ENCODE data around the gene BCL11B.

The BCL11B gene

DNA sequence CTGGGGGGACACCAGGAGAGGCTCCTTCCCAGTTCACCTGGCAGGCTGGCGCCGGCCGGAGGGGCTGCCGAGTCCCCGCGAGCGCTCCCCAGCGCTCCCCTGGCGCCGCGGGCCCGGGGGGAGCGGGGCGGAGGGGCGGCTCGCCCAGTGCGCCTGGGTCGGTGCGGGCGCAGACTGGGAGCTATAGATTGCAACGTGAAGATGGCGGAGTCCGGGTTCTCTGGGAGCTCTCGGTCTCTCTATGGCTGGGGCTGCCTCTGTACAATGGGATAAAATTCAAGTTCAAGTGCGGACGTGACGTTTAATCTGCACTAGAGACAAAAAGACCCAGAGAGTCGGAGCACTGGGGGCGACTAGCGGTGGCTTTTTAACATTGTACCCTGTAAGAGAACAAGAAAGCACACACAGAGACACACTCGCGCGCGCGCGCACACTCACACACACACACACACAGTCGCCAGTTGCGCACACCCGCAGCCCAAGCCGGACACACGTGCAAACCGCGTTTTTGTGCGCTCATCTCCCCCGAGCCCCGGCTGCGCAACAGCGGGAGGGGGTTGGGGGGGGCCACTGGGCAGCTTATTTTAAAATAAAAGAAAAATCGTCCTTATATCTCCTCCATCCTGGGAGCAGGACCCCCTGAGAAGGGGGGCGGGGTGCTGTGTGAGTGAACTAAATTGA is at the start of gene BCL11B:
BCL11B (minus strand) TSS at position 247 of the 681 bp plus-strand sequence. CDS start 979 bp downstream, outside the sequence.
- DNase-seq: peak in 42 of 56 donors; percentile 9 to 91 (median 62)

DNA sequence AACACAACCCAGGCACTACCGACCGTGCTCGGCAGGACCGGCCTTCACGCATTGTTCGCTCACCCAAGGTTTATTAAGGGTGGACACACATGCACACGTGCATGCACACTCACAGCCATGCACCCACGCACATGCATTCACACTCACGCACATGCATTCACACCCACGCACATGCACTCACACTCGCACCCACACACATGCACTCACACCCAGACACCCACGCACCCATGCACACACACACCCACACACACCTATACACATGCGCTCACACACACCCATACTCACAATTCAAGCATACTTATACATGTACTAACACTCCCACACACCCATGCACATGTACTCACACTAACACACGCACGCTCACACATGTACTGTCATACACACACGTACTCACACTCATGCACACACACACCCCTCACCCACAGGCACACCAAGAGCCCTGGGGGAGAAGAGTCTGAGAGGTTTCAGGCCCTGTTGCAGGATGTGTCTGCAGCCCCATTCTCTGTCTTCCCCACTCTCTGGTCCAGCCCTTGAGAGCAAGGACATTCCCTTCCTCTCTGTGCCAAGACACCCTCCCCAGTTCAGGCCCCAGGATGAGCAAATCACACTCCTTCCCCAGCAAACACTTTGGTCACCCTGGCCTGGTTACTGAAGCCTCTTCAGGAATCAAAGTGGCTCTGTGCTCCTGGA is 49.4 kb upstream of the BCL11B start:
- no peak for DNase-seq

DNA sequence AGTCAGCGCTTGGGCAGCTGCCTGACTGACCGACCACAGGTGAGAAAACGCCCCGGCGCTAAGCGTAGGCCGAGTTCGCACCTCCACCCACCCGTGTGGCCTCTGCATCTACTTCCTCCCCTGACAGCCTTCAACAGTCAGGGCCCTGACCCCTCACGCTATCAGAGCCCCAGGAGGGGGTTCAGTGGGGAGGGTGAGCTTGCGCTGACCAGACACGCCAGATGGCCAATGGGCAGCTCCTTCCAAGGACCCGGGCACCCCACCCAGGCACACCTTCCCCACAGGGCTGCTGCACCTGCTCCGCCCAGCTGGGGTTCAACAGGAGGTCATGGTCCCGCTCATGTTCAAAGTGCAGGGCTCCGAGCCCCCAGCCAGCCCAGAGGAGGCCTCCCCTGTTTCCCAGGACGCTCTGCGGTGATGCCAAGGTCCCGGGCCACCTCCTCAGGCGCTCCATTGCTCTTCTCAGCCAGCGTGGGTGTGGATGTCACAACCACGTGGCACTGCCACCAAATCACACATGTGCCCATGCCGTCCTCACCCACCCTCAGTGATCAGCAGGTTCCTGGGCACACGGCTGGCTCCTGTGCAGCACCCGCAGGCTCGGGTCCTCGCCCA is 48.7 kb upstream of the BCL11B start:
- no peak for DNase-seq

DNA sequence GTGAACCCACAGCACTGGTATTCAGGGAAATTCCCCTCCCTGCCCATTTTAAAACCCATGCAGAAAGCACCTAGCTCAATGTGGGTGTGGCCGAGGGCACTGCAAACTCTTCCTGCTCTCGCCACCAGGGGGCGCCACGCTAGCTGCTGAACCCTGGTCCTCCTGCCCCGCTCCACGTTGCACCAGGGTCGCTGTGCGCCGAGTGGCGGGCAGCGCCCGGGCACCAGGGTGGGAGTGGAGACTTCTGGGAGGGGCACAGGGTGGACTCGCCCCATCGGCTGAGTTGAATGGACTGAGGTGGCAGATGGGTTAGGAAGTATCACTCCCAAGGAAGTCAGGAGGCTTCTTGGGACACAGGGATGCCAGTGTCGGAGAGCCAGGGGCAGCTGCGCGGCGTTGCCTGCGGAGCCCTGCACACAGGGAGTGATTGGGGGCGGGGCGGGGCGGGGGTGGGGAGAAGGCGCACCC is 48.1 kb upstream of the BCL11B start:
- DNase-seq: peak in 7 of 56 donors; percentile 5 to 35 (median 9)

DNA sequence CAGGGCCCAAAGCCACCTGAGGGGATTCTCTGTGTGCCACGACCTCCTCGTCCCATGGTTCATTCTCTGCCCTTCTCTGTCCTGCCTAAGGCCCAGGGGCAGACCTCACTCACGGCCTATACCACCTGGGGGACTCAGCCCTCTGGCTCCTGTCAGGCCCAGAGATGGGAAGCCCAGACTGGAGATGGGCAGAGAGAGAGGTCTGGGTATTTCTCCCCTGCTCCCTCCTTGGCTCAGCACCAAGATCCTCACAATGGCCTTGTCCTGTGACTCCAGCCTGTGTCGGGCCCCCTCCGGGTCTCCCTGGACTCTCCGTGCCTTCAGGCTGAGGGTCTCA is 46.9 kb upstream of the BCL11B start:
- no peak for DNase-seq

DNA sequence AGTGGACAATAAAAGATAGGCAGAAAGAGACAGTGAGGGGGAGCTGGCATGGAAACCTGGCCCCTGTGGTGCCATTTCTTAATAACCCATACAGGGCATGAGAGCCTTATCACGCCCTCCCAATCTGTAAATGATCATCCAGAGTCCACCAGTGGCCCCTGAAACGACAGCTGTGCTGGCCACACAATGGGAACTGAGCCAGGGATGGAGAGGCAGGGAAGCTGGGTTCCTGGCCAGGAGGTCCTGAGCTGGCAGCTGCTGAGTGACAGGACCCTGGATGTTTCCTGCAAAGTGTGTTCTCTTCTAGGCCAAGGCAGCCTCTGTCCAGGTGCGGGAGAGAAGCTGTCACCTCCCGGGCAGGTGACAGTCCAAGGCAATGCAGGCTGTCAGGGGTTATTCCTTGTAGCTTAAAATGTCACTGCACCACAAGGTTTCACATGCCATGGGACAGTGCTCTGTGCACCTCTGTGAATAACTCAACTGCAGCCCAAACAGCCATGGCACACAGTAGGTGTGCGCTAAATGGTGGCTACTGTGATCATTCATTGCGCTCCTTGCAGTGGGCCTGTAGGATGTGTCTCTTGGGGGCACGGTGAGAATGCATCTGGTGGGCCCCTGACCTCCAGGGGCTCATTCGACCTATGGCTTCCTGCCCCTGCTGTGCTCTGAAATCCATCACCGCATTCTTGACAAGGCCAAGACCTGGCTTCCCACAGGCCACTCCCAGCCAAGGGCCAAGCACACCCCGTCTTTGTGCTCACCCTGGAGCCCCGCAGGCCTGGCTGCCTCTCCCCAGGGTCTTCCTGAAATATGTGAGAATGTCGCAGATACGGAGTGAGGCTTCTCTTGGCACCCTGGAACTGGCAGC is 46.3 kb upstream of the BCL11B start:
- DNase-seq: no peak

DNA sequence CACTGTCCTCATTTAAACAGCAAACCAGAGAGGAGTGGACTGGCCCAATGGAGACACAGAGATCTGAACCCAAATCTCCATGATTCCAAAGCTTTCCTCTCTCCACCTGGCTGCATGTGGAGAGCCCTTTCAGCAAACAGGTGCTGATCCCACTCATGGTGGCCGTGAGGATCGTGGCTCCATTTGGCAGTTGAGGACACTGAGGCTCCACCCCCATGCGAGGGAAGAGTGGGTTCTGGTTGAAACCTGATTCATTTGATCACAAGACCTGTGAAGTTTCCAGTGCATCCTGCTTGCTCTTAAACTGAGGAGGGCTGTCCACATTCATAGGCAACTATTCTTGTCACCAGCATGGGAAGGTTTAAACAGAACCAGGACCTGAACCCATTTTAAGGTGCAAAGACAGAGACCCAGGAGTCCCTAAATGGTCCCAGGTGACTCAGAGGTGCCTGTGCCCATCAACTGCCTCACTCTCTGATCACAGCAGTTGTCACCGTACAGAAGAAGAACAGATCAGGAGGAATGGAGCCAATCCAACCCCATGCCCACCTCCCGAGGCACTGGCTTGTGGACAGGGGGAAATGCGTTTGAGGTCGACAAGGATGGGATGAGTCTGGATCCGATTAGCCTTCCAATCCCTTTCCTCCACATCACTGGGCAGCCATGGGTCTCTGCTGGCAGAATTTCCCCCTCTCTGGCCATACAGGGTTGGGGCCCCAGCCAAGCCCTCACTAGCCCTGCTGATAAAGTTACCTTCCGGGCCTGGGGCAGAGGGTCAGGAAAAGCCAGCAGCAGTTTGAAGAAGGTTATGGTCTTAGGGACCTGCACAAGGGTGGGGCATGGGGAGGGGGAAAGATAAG is 45.5 kb upstream of the BCL11B start:
- no peak for DNase-seq

DNA sequence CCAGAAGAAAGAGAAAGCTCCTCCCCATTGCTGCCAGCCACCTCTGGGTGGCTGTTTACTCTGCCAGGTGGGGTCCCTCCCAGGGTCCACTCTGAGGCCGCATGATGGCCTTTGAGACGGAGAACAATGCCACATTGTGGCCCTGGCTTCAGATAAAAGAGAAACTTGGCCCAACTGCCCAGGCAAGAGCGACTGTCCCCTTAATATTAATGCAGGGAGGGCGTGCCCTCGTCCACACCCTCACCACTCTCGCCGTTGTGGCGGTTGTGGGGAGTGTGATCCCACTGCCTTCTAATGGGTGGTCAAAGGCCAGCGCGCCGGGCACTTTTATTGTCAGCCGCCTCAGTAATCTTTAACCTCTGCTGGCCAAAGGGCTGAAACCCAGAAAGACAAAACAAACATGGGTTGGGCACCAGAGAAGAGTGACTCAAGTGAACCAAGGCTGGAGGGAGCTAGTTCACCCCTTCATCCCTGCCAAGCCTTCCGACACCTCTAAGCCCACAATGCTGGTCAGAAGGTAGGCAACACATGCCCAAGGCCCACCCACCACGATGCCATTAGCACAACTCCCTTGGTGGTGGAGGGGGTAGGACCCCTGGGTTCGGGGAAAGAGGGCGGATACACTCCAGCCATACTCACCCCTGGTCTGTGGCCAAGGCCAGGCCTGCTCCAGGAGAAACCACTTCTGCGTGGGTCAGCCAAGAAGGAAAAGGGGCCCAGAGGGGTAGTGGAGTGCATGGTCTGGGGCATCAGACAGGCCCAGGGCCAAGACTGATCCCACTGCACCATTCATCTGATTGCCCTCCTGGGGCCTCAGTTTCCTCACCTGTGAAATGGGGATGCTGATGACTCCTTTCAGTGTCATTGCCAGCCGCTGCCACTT is 44.5 kb upstream of the BCL11B start:
- no peak for DNase-seq

DNA sequence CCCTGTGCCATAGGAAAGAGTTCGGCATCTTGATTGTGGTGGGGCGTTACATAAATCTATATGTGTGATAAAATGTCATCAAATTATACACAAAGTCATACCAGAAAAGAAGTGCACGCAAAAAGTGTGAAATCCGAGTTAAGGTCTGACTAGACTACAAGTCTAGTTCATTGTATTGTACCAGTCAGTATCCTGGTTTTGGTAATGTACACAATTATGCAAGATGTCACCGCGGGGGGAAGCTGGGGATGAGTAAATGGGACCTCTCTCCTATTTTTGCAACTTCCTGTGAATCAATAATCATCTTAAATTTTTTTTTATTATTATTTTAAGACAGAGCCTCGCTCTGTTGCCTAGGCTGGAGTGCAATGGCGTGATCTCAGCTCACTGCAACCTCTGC is 43.2 kb upstream of the BCL11B start:
- DNase-seq: no peak

DNA sequence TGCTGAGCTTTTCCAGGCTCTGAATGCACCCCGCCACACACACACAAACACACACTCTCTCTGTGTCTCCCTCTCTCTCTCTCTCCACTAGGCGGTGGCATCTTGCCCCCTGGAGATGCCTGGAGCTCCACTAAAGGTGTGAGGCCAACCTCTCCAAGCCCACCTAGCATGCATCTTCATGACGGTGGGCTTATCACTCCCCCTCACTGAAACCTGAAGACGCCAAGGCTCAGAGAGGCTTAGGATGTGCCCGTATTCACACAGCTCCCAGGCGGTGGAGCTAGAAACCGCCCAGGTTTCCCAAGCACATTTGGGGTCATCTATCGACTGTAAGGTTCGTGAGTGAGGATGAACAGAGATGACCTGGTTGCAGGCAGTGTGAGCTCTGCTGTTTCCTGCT is 42.6 kb upstream of the BCL11B start:
- no peak for DNase-seq

DNA sequence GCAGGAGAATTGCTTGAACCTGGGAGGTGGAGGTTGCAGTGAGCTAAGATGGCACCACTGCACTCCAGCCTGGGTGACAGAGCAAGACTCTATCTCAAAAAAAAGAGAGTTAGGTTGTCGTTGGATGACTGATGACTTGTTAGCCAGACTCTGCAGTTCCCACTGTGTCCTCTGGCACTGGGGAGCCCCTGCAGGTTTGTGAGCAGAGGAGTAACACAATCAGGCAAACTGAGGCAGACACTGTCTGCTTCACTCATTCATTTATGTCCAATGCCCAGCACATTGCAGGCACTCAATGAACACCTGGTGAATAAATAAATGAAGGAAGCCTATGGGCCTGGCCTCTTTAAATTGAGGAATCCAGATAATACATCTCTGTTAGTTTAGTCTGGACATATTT is 41.2 kb upstream of the BCL11B start:
- DNase-seq: no peak

DNA sequence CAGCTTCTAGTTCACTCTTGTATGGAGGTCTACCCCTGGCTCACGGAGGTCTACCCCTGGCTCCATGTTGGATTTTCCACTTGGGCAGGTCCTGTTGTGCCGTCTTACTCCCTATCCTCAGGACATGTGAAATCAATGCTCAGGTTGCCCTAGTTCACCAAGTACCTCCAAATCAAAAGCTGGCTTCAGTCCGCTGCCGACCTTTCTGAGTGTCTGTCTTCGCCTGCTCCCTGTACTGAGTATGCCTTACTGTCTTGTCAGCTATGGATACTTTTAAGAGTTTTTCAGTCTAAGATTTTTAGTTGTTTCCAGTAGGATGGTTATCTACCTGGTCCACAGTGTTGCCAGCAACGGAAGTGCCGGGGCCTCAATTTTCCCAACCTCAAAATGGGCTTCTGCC is 40.1 kb upstream of the BCL11B start:
- no peak for DNase-seq

DNA sequence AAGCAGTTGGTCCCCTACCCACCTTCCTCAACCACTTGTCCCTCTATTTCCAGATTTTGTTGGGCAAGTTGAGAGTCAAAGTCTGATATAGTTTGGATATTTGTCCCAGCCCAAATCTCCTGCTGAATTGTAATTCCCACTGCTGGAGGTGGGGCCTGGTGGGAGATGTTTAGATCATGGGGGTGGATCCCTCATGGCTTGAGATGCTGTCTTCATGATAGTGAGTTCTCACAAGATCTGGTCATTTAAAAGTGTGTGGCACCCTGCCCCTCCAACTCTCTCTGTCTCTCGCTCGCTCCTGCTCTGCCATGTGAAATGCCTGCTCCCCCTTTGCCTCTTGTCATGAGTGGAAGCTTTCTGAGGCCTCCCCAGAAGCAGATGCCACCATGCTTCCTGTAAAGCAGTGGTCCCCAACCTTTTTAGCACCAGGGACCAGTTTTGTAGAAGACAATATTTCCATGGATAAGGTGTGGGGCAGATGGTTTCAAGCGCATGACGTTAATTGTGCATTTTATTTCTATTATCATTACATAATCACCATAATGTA is 37.3 kb upstream of the BCL11B start:
- DNase-seq: no peak

DNA sequence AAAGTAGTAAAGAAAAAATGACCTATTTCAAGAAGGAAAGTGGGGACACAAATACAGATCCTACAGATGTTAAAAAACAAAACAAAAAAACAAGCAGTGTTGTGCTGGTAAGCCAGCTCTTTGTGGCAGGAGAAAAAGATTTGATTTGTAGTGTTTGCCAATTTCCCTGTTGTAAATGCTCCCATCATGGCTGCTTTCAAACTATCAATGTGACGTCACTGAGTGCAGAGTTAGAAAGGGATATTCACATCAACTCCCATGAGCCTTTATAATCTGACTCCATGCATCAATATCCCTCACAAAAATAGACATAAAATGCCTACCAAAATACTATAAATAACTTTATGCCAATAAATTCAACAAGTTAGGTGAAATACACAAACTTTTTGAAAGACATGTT is 32.2 kb upstream of the BCL11B start:
- DNase-seq: no peak

DNA sequence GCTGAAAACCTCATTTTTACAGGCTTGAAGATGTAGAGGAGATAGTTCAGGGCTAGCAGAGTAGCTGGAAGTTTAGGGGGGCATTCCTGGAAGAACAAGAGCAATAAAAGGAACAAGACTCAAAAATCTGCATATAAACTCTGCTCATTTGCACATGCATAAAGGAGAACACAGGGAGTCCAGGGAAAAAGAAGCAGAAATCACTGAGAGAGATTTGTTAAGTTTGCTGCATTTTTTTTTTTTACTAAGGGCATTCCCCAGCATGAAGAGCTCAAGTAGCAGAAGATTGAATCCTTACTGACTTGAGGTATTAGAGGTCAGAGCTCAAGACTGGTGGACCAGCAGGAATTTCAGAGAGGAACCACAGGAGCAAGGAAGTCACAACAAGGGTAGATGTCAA is 28.2 kb upstream of the BCL11B start:
- DNase-seq: no peak

DNA sequence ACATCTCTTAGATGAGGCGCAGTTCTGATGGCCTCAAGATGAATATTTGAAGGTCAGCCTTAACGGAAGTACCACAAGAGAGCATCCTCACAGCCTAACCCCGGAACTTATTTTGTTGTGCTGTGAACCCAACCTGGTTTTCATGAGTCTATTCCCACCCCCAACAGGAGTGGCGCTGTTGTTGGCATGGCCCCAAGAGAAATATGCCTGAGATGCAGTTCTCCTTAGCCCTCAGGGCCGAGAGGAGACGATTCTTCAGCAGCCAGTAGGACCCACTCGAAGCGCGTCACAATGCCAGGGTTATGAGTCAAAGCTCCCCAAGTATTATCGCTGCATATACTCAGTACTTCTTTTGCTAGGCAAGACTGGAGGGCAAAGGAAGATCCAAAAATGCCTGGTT is 24.5 kb upstream of the BCL11B start:
- DNase-seq: no peak

DNA sequence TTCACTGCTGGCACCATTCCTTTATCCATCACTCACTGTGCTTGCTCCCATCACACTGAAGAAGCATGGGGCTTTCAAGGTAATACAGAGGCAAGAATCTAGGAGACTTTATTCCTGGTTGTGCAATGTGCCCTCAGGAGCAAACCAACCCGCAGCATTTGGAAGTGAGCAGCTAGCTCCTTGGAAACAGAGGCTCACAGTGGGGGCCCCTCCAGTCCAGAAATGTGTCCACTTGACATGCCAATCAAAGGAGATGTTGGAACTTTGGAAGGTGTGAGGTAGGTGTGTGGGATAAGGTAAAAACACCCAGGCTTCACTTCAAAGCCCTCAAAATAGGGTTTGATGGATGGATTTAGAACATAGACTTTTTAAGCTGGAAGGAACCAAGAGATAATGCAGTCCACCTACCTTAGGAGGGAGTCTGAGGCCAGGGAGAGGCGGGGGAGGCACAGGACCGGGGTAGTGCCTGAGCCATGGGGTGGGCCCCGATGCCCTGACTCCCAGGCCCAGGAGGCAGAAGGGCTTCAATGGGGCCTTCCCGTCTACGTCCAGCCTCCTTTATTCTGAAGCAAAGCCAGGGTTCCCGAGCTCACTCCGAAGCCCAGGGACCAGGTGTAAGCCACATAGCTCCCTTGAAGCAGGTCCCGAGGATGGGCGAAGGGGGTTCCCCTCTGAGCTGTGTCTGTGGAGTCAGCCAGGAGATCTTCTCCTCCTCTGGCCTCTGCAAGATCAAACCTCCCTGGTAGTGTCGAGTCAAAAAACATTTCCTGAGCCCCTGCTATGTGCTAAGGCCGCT is 17.6 kb upstream of the BCL11B start:
- DNase-seq: no peak

DNA sequence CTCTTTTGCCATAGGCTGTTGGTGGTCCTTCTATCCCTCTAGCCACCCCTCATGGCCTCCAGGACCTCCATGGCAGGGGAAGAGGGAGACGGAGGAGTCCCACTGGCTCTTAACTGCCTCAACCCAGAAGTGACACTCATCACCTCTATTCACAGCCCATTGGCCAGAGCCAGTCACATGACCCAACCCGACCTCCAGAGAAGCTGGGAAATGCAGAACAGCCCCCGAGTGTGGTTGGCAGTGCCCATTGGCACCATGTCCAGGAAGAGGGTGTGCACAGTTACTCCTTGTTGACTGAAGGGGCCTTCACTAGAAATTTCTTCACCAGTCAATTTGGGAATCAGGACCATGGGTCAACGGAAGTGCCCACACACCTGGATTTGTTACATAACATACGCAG is 17.0 kb upstream of the BCL11B start:
- DNase-seq: no peak
